ENCODE results near the gene IGSF5. TPM values are rescaled to one million over a fixed set of nuclear protein-coding genes. Genes with fewer than 3 reads are reported as not detected.

Gene IGSF5
- total and polyA plus RNA-seq, 2 donors (not counting 1 experiment from before 2014, with no cell fraction given): not detected

DNA sequence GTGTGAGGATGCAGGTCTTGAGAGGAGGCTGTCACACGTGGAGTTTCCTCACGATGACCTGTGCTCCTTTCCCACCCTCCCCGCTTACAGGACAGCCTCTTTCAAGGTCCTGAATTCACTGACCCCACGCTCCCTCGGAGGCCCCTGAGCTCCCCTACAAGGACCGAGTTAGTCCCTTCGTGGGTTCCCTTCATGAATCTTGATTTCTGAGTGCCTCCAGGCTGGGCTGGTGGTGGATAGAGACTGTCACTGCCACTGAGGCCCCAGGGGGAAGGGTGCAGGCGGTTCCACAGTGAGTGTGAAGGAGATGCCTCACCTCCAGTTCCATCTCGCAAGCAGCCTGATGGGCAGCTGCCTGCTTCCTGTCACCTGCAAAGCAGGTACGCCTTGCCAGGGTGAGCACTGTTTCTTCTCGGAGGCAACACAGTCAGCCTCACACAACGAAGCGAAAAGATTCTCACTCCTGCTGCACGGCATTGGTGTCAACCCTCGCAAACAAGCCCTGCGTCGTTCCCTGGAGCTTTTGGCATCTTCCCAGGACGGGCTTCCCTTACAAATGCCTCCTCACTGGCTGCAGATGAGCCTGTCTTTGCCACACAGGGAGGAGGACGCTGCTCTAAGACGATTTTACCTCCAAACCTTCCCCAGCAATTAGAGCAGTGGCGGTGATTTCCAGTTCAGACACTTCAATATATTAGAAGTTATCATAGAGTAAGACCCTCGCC lies 95.6 kb downstream of the IGSF5 start:
- Histone ChIP-seq H4K20me1 (ENCODE audit: control insufficient read depth, extremely low read depth, insufficient read depth, low read length) (no peaks in the 10 kb centered on the region), H3K36me3 (ENCODE audit: control insufficient read depth, insufficient read depth, low read length) (no peaks in the 10 kb centered on the region), H2AFZ (ENCODE audit: low read length) (no peak overlapping the region), H3K4me3 (replicated peaks in 1 of 4; ENCODE audit: control extremely low read depth in 1 of 4, insufficient read depth in 1 of 4, low read depth in 3 of 4, low read length in 4 of 4) (no peak overlapping the region), H3K9ac (ENCODE audit: insufficient read depth, low read length) (no peak overlapping the region), H3K9me3 (ENCODE audit: control insufficient read depth, insufficient read depth, low read depth, low read length) (no peaks in the 10 kb centered on the region), H3K27ac (ENCODE audit: insufficient read depth, low read length) (no peak overlapping the region), H3K4me1 (ENCODE audit: control insufficient read depth, extremely low read depth, insufficient read depth, low read length) (no peaks in the 10 kb centered on the region), H3K27me3 (ENCODE audit: control insufficient read depth, insufficient read depth, low read length) (no peaks in the 10 kb centered on the region), H3K79me2 (ENCODE audit: control insufficient read depth, insufficient read depth, low read length) (no peaks in the 10 kb centered on the region), H3K4me2 (ENCODE audit: extremely low read depth, insufficient read depth, low read length) (no peak overlapping the region)
- TF ChIP-seq, protein P1, sequence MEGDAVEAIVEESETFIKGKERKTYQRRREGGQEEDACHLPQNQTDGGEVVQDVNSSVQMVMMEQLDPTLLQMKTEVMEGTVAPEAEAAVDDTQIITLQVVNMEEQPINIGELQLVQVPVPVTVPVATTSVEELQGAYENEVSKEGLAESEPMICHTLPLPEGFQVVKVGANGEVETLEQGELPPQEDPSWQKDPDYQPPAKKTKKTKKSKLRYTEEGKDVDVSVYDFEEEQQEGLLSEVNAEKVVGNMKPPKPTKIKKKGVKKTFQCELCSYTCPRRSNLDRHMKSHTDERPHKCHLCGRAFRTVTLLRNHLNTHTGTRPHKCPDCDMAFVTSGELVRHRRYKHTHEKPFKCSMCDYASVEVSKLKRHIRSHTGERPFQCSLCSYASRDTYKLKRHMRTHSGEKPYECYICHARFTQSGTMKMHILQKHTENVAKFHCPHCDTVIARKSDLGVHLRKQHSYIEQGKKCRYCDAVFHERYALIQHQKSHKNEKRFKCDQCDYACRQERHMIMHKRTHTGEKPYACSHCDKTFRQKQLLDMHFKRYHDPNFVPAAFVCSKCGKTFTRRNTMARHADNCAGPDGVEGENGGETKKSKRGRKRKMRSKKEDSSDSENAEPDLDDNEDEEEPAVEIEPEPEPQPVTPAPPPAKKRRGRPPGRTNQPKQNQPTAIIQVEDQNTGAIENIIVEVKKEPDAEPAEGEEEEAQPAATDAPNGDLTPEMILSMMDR (conservative IDR thresholded peaks at IDR 0.05 in 1 of 2, IDR thresholded peaks at IDR 0.05 in 1 of 2; ENCODE audit: low read depth in 1 of 2, low read length in 2 of 2): no peak
- TF ChIP-seq EZH2 (IDR thresholded peaks at IDR 0.05; ENCODE audit: low read length, missing control alignments): no peak
- no peak for DNase-seq (ENCODE audit: low read depth in 2 of 2)

DNA sequence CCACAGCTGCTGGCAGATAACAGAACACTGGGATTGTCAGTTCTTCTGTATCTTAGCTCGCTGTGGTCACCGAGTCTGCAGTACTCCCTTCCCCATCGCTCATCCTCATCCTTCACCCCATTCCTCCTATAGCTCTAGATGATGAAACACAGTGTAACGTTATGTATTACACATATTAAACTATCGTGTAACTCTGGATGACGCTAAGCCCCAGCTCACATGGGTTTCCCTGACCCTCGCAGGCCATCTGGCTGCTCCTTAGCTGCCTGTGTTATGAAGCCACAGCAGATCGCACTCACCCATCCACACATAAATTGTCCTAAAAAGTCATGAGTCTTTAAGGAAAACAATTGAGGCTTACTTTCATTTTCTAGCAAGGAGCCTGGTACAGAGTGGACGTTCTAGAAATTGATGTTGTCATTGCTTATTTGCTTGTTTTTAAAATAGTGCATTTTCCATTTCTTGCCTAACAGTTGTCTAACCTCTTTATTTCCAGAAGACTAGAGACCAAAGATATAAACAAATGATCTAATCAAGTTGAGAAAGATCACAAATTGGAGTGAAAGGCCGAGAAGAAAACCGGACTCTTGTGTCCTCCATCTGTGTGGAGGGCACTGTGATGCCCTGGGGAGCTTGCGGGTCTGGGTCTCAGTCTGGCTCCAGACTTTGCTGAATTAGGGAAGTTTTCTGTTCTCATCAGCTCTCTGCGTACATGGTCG lies 97.9 kb downstream of the IGSF5 start:
- no peaks in the 10 kb centered on the region for H4K20me1 ChIP-seq (ENCODE audit: control insufficient read depth, extremely low read depth, insufficient read depth, low read length)
- no peak for DNase-seq (ENCODE audit: low read depth in 2 of 2)
- no peaks in the 10 kb centered on the region for H3K79me2 ChIP-seq (ENCODE audit: control insufficient read depth, insufficient read depth, low read length)
- no peak overlapping the region for H3K4me3 ChIP-seq (replicated peaks in 1 of 4; ENCODE audit: control extremely low read depth in 1 of 4, insufficient read depth in 1 of 4, low read depth in 3 of 4, low read length in 4 of 4)
- H3K4me1 ChIP-seq (ENCODE audit: control insufficient read depth, extremely low read depth, insufficient read depth, low read length): no peaks in the 10 kb centered on the region
- no peak overlapping the region for H3K27ac ChIP-seq (ENCODE audit: insufficient read depth, low read length)
- no peak overlapping the region for H3K9ac ChIP-seq (ENCODE audit: insufficient read depth, low read length)
- no peaks in the 10 kb centered on the region for H3K9me3 ChIP-seq (ENCODE audit: control insufficient read depth, insufficient read depth, low read depth, low read length)
- no peaks in the 10 kb centered on the region for H3K36me3 ChIP-seq (ENCODE audit: control insufficient read depth, insufficient read depth, low read length)
- TF ChIP-seq, protein P1 (conservative IDR thresholded peaks at IDR 0.05 in 1 of 2, IDR thresholded peaks at IDR 0.05 in 1 of 2; ENCODE audit: low read depth in 1 of 2, low read length in 2 of 2): no peak
- TF ChIP-seq EZH2 (IDR thresholded peaks at IDR 0.05; ENCODE audit: low read length, missing control alignments): no peak
- no peaks in the 10 kb centered on the region for H3K27me3 ChIP-seq (ENCODE audit: control insufficient read depth, insufficient read depth, low read length)
- H3K4me2 ChIP-seq (ENCODE audit: extremely low read depth, insufficient read depth, low read length): no peak overlapping the region
- no peak overlapping the region for H2AFZ ChIP-seq (ENCODE audit: low read length)

DNA sequence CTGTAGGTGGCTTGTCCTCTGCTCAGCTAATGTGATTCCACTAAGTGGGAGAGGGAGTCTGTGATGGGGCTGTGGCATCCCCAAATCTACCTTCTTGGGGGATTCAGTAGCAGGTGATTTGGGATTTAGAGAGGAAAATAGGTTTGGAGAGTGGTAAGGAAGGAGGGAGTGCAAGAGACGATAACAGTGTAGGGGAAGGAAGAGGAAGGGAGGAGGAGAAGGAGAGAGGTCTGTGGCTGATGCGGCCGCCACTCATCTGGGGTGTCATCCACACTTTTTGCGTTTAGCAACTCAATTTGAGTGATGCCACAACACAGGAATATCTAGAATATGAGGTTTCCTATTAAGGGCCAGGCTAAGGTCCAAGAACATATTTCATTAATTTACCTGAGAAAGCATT lies 98.5 kb downstream of the IGSF5 start:
- H2AFZ ChIP-seq (ENCODE audit: low read length): no peak overlapping the region
- no peak overlapping the region for H3K9ac ChIP-seq (ENCODE audit: insufficient read depth, low read length)
- H4K20me1 ChIP-seq (ENCODE audit: control insufficient read depth, extremely low read depth, insufficient read depth, low read length): no peaks in the 10 kb centered on the region
- no peak overlapping the region for H3K27ac ChIP-seq (ENCODE audit: insufficient read depth, low read length)
- H3K4me3 ChIP-seq (replicated peaks in 1 of 4; ENCODE audit: control extremely low read depth in 1 of 4, insufficient read depth in 1 of 4, low read depth in 3 of 4, low read length in 4 of 4): no peak overlapping the region
- TF ChIP-seq, protein P1 (conservative IDR thresholded peaks at IDR 0.05 in 1 of 2, IDR thresholded peaks at IDR 0.05 in 1 of 2; ENCODE audit: low read depth in 1 of 2, low read length in 2 of 2): no peak
- no peak for TF ChIP-seq EZH2 (IDR thresholded peaks at IDR 0.05; ENCODE audit: low read length, missing control alignments)
- no peaks in the 10 kb centered on the region for H3K36me3 ChIP-seq (ENCODE audit: control insufficient read depth, insufficient read depth, low read length)
- H3K79me2 ChIP-seq (ENCODE audit: control insufficient read depth, insufficient read depth, low read length): no peaks in the 10 kb centered on the region
- H3K4me2 ChIP-seq (ENCODE audit: extremely low read depth, insufficient read depth, low read length): no peak overlapping the region
- H3K9me3 ChIP-seq (ENCODE audit: control insufficient read depth, insufficient read depth, low read depth, low read length): no peaks in the 10 kb centered on the region
- H3K4me1 ChIP-seq (ENCODE audit: control insufficient read depth, extremely low read depth, insufficient read depth, low read length): no peaks in the 10 kb centered on the region
- DNase-seq (ENCODE audit: low read depth in 2 of 2): no peak
- no peaks in the 10 kb centered on the region for H3K27me3 ChIP-seq (ENCODE audit: control insufficient read depth, insufficient read depth, low read length)

All from fibroblast of lung (primary cell).